ENCODE results near the gene TOP1. TPM values are rescaled to one million over a fixed set of nuclear protein-coding genes. Genes with fewer than 3 reads are reported as not detected.

TOP1 gene
- polyA plus RNA-seq, 1 of the 3 experiments (the other 2 are of a cell fraction), result 11.9 TPM

GRCh38 chr20:41091927-41092326, 63.3 kb downstream of the TOP1 start:
- Histone ChIP-seq H3K36me3 (replicated peaks in 1 of 2; ENCODE audit: control insufficient read depth in 1 of 2, insufficient read depth in 2 of 2, low read length in 1 of 2) (peaks cover 42 to 66% of the 10 kb centered on the region in 2 experiments), H3K4me3 (ENCODE audit: low read depth in 2 of 2, low read length in 1 of 2) (no peak overlapping the region), H3K9me3 (no peaks in the 10 kb centered on the region), H3K27me3 (ENCODE audit: insufficient read depth) (no peaks in the 10 kb centered on the region), H2AFZ (ENCODE audit: low read depth) (no peak overlapping the region), H3F3A (replicated peaks; ENCODE audit: insufficient read depth) (peaks cover 17% of the 10 kb centered on the region), H3K27ac (ENCODE audit: low read depth in 2 of 2, low read length in 1 of 2) (no peak overlapping the region), H4K20me1 (ENCODE audit: insufficient read depth) (no peaks in the 10 kb centered on the region), H3K4me2 (no peak overlapping the region), H3K4me1 (ENCODE audit: control insufficient read depth in 1 of 2, insufficient read depth in 2 of 2, low read depth in 1 of 2, low read length in 1 of 2) (peaks cover 0 to 9% of the 10 kb centered on the region in 2 experiments; a peak in 2 of 4 replicates), H3K79me2 (ENCODE audit: insufficient read depth) (peaks cover 21% of the 10 kb centered on the region; the same call in 1 of the 2 replicates), H3K9ac (no peak overlapping the region), H3K9me2 (no peaks in the 10 kb centered on the region)
- no peak for DNase-seq
- 91% methylated on average over 4 of the region's 4 CpGs for WGBS (ENCODE audit: low lambda C conversion rate)
- ChIA-PET CTCF (interaction anchor here (0.8 to 2.4 kb wide), 5 partner anchors 31 to 124 kb away, joined by 3 to 13 read pairs (median 3); no protein-coding TSS in a partner anchor), POLR2A (no interaction called here)
- TF ChIP-seq CHD2 (IDR thresholded peaks at IDR 0.05; ENCODE audit: low read length, partially characterized antibody), result no peak
- TF ChIP-seq, protein P1, sequence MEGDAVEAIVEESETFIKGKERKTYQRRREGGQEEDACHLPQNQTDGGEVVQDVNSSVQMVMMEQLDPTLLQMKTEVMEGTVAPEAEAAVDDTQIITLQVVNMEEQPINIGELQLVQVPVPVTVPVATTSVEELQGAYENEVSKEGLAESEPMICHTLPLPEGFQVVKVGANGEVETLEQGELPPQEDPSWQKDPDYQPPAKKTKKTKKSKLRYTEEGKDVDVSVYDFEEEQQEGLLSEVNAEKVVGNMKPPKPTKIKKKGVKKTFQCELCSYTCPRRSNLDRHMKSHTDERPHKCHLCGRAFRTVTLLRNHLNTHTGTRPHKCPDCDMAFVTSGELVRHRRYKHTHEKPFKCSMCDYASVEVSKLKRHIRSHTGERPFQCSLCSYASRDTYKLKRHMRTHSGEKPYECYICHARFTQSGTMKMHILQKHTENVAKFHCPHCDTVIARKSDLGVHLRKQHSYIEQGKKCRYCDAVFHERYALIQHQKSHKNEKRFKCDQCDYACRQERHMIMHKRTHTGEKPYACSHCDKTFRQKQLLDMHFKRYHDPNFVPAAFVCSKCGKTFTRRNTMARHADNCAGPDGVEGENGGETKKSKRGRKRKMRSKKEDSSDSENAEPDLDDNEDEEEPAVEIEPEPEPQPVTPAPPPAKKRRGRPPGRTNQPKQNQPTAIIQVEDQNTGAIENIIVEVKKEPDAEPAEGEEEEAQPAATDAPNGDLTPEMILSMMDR (IDR thresholded peaks at IDR 0.05), result no peak
- no peak for TF ChIP-seq GATA2 (CRISPR knock-in tag; IDR thresholded peaks at IDR 0.05)
- no peak for TF ChIP-seq FOXJ3 (CRISPR knock-in tag; IDR thresholded peaks at IDR 0.05)
- no peak for TF ChIP-seq FOXM1 (IDR thresholded peaks at IDR 0.05; ENCODE audit: low read depth)
- no peak for TF ChIP-seq JUND (IDR thresholded peaks at IDR 0.05)
- no peak for TF ChIP-seq TEAD4 (IDR thresholded peaks at IDR 0.05; ENCODE audit: borderline replicate concordance, insufficient read depth)
- no peak for TF ChIP-seq RFX5 (IDR thresholded peaks at IDR 0.05; ENCODE audit: low read length)
- no peak for TF ChIP-seq GABPA (IDR thresholded peaks at IDR 0.05; ENCODE audit: low read depth)
- TF ChIP-seq YY1 (IDR thresholded peaks at IDR 0.05; ENCODE audit: low read depth), result no peak
- TF ChIP-seq EP300 (IDR thresholded peaks at IDR 0.05; ENCODE audit: borderline replicate concordance in 1 of 2, low read depth in 1 of 2, low read length in 1 of 2), result no peak
- TF ChIP-seq MEF2A (IDR thresholded peaks at IDR 0.05; ENCODE audit: borderline replicate concordance, low read depth), result no peak
- no peak for TF ChIP-seq NRF1 (IDR thresholded peaks at IDR 0.05; ENCODE audit: low read depth, low read length)
- no peak for TF ChIP-seq FOSL2 (IDR thresholded peaks at IDR 0.05; ENCODE audit: borderline replicate concordance, low read depth)
- TF ChIP-seq POLR2AphosphoS5 (IDR thresholded peaks at IDR 0.05; ENCODE audit: low read depth, low read length), result no peak
- TF ChIP-seq SIN3A (IDR thresholded peaks at IDR 0.05; ENCODE audit: borderline replicate concordance, low read depth, low read length), result no peak
- TF ChIP-seq MXI1 (IDR thresholded peaks at IDR 0.05; ENCODE audit: low read depth, low read length), result no peak
